HG03521 (cell line): ENCODE results near the gene XKRX.

Source experiments
- ATAC-seq: cut with Tn5 transposase; IDR thresholded peaks from one replicate; pipeline ENCODE4 v1.9.1; 2021; ENCODE audit warnings: mild to moderate bottlenecking, moderate library complexity; ENCODE audit not compliant: unreplicated experiment

XKRX gene

GRCh38 chrX:100895365-100896075, 33.2 kb downstream of the XKRX start:
- ATAC-seq, result no peak

GRCh38 chrX:100883654-100884053, 45.1 kb downstream of the XKRX start:
- ATAC-seq, result no peak

DNA sequence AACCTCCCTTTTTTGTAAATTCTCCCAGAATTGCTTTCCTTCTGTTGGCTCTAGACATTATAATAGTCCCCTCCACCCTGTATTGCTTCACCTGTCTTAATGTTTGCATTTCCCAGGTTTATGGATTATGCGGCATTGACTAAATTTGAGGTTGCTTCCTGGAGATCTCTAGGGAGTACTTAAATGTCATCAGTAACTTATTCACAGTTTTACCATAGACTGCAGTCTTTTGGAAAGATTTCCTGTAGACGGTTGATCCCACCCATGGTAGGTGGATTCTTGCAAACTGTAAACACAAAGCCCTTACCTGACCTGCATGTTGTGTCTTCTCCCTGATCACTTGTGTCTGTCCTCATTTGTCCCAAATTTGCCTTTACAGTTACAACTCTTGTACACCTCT, 48.3 kb downstream of the XKRX start:
- ATAC-seq, result no peak

DNA sequence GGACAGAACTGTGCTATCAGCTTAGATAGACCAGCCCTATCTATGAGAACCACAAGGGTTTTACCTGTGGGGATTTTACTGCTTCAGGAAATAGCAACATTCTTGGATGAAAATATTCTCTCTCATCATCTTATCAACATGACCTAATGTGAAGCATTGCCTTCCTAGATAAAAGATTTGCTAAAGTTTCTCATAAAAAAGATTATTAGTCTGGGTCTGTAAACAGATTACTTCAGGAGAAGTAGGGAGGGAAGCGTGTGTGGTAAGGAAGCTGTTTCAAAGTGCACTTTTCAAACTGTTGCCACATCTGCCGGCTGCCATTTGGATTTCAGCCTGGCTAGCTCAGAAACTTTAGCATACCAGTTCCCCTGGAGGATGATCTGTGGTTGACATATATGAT, 54.4 kb downstream of the XKRX start, which contains the start of gene NOX1:
TSS of gene NOX1 (minus strand) at position 35 of the 400 bp plus-strand sequence. CDS start 220 bp downstream, outside the sequence.
- ATAC-seq, result no peak

DNA sequence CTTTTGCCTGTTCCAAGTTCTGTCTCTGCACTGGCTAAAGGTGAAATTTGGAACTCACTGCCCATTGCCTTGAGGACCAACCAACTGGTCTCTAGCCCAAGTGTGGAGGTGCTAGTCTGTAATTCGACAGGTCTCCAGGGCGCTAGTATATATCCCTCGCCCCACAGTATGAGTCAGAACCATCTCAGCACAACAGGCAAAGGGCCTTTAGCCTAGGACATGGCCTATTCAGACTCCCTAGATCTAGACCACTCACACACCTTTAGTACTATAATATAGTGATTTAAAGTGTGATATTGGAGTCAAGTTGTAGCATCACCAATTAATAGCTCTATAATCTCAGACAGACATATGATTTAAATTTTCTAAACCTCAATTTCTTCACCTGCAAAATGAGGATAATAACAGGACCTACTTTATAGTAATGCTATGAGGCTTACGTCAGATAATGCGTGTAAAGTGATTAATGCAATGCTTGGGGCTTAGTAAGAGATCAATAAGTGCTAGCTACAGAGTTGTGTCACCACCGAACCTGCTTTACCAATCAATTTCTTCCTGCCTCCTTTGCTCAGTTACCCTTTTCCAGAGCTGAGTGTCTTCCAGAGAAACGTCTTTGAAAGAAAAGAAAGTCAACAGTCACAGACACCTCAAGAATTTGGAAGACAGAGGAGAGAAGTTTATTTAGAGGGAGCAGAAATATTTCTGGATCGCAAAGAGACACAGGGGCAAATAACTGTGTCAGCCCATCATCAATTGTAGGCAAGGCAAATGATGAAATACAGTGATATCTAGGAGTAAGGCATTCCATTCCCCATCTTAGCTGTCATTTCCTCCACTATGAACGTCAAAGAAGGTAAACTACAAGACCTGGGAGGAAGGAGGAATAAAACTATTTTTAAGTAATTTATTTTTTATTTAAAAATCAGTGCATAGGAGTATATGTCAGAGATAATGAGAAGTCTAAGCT, 56.8 kb downstream of the XKRX start:
- no peak for ATAC-seq

DNA sequence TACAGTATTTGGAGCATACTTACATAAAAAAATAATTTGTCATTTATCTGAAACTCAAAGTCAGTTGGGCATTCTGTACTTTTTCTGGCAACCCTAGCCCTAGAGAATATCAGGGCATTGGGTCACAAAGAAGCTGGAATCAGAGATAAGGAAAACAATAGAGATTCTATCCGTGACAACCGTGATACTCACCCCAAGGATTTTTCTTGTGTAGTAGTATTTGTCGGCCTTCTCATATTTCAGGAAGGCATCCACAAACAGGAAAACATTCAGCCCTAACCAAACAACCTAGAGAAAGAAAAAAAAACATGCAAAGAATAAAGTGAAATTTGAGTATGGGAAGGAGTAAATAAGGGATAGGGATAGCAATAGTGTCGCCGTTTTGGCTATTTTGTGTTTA, 58.2 kb downstream of the XKRX start:
- ATAC-seq, result no peak

DNA sequence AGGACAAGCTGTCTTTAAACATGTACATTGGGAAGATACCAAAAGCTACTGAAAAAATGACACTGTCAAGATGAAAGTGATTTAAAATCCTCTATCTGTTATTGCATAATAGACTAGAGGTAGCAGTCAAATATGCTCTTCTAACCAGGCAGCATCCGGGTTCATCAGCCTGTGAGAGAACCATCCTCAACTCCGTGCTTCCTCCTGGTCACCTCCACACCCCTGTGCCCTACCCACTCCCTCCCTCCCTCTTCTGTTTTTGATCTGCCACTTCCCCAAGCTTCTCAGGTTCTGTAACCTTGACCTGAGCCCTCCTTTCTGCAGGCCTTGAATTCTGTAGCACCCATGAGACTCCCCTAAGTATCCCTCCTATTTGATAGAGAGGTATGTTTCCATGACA, 60.4 kb downstream of the XKRX start:
- no peak for ATAC-seq

DNA sequence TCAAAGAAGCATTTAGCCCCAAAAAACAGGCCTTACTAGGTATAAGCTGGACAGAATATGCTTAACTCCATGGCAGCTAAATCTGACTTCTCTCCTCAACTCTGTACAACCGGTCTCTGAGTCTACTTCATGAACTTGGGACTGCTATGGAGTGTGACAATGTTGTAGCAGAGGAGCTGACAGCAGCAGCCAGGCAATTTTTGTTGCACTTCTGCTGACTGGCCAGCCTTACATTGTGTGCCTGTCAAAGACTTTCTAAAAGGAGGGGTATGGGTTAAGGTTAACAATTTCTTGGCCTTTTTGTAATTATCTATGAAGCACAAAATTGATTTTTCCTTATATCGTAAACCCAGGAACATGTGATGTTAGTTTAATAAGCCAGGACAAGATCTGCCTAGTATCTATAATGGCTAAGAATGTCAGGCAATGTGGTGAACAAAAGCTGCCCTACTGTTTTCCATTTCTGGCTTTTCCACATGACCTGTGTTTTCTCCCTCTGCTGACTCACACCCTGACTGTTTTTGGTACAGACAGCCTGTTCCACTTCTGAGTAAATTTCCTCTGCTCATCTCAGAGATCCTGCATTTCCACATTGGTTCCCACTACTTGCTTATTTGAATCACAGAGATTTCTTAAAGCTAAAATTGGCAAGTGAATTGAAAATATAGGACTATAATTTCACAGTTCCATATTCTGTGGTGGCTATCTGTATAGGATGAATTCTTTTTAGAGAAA, 63.9 kb downstream of the XKRX start:
- no peak for ATAC-seq
